ENCODE measurements around the gene HYAL3. TPM values are rescaled to one million over a fixed set of nuclear protein-coding genes. Genes with fewer than 3 reads are reported as not detected.

HYAL3 gene
- total and polyA plus RNA-seq, 2 of the 13 experiments (the other 11 are each of a cell fraction or from before 2014, with no cell fraction given), result 5.5 to 10.4 TPM

- peak; percentile 59; the same call in 1 of the 2 replicates for TF ChIP-seq SALL2 (CRISPR knock-in tag; IDR thresholded peaks at IDR 0.05)
- TF ChIP-seq IKZF1 (IDR thresholded peaks at IDR 0.05), result no peak
- no peak for TF ChIP-seq CHCHD3 (CRISPR knock-in tag; IDR thresholded peaks at IDR 0.05)
- no peak for TF ChIP-seq JDP2 (CRISPR knock-in tag; IDR thresholded peaks at IDR 0.05; ENCODE audit: borderline replicate concordance)
- no peak for TF ChIP-seq ETS1 (CRISPR knock-in tag; IDR thresholded peaks at IDR 0.05)
- TF ChIP-seq MYPOP (CRISPR knock-in tag; IDR thresholded peaks at IDR 0.05), result peak; percentile 75; the same call in 1 of the 2 replicates
- no peak for TF ChIP-seq ZNF18 (CRISPR knock-in tag; IDR thresholded peaks at IDR 0.05; ENCODE audit: insufficient replicate concordance)
- no peak for TF ChIP-seq HMG20A (CRISPR knock-in tag; IDR thresholded peaks at IDR 0.05; ENCODE audit: borderline replicate concordance)
- peak; percentile 76; the same call in 1 of the 2 replicates for TF ChIP-seq IRF9 (CRISPR knock-in tag; IDR thresholded peaks at IDR 0.05; ENCODE audit: borderline replicate concordance)
- TF ChIP-seq ATF1 (CRISPR knock-in tag; IDR thresholded peaks at IDR 0.05), result peak; percentile 90
- TF ChIP-seq MEIS2 (CRISPR knock-in tag; IDR thresholded peaks at IDR 0.05), result no peak; the same call in 1 of the 2 replicates
- TF ChIP-seq MTA3 (CRISPR knock-in tag; IDR thresholded peaks at IDR 0.05), result no peak
- TF ChIP-seq PAX8 (CRISPR knock-in tag; IDR thresholded peaks at IDR 0.05; ENCODE audit: borderline replicate concordance), result no peak
- no peak for TF ChIP-seq CAMTA2 (CRISPR knock-in tag; IDR thresholded peaks at IDR 0.05; ENCODE audit: borderline replicate concordance)
- no peak for TF ChIP-seq U2AF1 (optimal IDR thresholded peaks at IDR 0.05; ENCODE audit: low read depth, low read length)
- TF ChIP-seq LCORL (IDR thresholded peaks at IDR 0.05), result no peak
- TF ChIP-seq LCORL (CRISPR knock-in tag; IDR thresholded peaks at IDR 0.05), result no peak; the same call in 1 of the 2 replicates
- no peak for TF ChIP-seq RBAK (CRISPR knock-in tag; IDR thresholded peaks at IDR 0.05)
- TF ChIP-seq ZSCAN21 (CRISPR knock-in tag; IDR thresholded peaks at IDR 0.05; ENCODE audit: borderline replicate concordance), result 0 out of 2 replicates have a peak, but pooled peaks have one; percentile 2
- TF ChIP-seq NRL (CRISPR knock-in tag; IDR thresholded peaks at IDR 0.05; ENCODE audit: borderline replicate concordance), result no peak; the same call in 1 of the 2 replicates
- peak; percentile 97 for TF ChIP-seq ZNF143 (CRISPR knock-in tag; IDR thresholded peaks at IDR 0.05)
- no peak for TF ChIP-seq PLRG1 (conservative IDR thresholded peaks at IDR 0.05)
- no peak for TF ChIP-seq GPBP1L1 (CRISPR knock-in tag; IDR thresholded peaks at IDR 0.05)
- no peak for TF ChIP-seq RBM39 (IDR thresholded peaks at IDR 0.05; ENCODE audit: low read depth, low read length, poor library complexity, severe bottlenecking)
Measured at GRCh38 chr3:50292159-50293078, 6.8 kb downstream of the HYAL3 start, which contains the start of gene IFRD2 (continued).
